Right lobe of liver (tissue), 4 donors: ENCODE measurements around the gene GTSF1L.

ENCODE experiments used
- CTCF ChIP-seq, 4 donors: fragments of 200-600 bp in 3 of 4; fragments of 450-650 bp in 1 of 4; IDR thresholded peaks; one replicate each; pipeline versions ENCODE4 v1.5.1 to v1.8.0; 2016 to 2022; ENCODE audit warnings: antibody characterized with exemption in 4 of 4, mild to moderate bottlenecking in 2 of 4
- POLR2A ChIP-seq: fragments of 450-650 bp; IDR thresholded peaks from one replicate; pipeline ENCODE4 v1.6.1; 2017; ENCODE audit warnings: antibody characterized with exemption, mild to moderate bottlenecking
- donor health status: DM: no; HTN: no; CAD: no.
- donor health status: DM: no; HTN: no; CAD: no.
- donor health status: DM: no; HTN: yes; CAD: no.

- no peak for TF ChIP-seq CTCF (IDR thresholded peaks at IDR 0.05)
- TF ChIP-seq POLR2A, result no peak
These were observed 36.1 kb upstream of the GTSF1L start for GRCh38 chr20:43762911-43763310.
